PC-3 (cell line): ENCODE results near the gene PDE9A. TPM values are rescaled to one million over a fixed set of nuclear protein-coding genes. Genes with fewer than 3 reads are reported as not detected.

Experiments used
- ATAC-seq: fragments of 200-7000 bp; cut with Tn5 transposase; 2 replicates; pipeline ENCODE4 v1.9.1; 2020; ENCODE audit warnings: mild to moderate bottlenecking, moderate library complexity
- BruUV-seq: library from RNA; stranded (reverse); fragments of 400-500 nt; replicated peaks from 2 replicates; lab custom pipeline; 2021; lab: Mats Ljungman, UMichigan
- CTCF ChIA-PET: fragments of 300-600 bp; sonication (Branson Sonifier 250); formaldehyde crosslinking; loops from one replicate; lab custom pipeline; 2022; ENCODE audit warnings: antibody characterized with exemption; lab: Charles Lee
- POLR2A ChIA-PET: fragments of 300-600 bp; sonication (Branson Sonifier 250); formaldehyde crosslinking; loops from one replicate; lab custom pipeline; 2022; ENCODE audit warnings: antibody characterized with exemption; ENCODE audit not compliant: unreplicated experiment; lab: Charles Lee
- DNase-seq: peaks from one replicate; pipeline ENCODE4 v3.0.0-alpha.2; 2015
- H2AFZ ChIP-seq: fragments of 300-600 bp; sonication (generic); 2 replicates; pipeline ENCODE4 v1.6.0; 2016; ENCODE audit warnings: antibody characterized with exemption, low read length
- H3F3A ChIP-seq: fragments of 300-600 bp; sonication (generic); one replicate; pipeline ENCODE4 v1.6.0; 2017; ENCODE audit warnings: antibody characterized with exemption, low read length, control low read depth, mild to moderate bottlenecking; ENCODE audit not compliant: unreplicated experiment
- H3K27ac ChIP-seq: fragments of 300-600 bp; sonication (generic); 2 replicates; pipeline ENCODE4 v1.5.1; 2016; ENCODE audit warnings: mild to moderate bottlenecking, low read length
- H3K27me3 ChIP-seq: fragments of 300-600 bp; sonication (generic); 2 replicates; pipeline ENCODE4 v1.6.1; 2016; ENCODE audit warnings: low read length, mixed read lengths
- H3K36me3 ChIP-seq: fragments of 300-600 bp; sonication (generic); 2 replicates; pipeline ENCODE4 v1.6.1; 2016; ENCODE audit warnings: low read depth, mixed run types, low read length, mixed read lengths
- H3K4me1 ChIP-seq: fragments of 300-600 bp; sonication (generic); 2 replicates; pipeline ENCODE4 v1.5.1; 2016; ENCODE audit warnings: low read length; ENCODE audit not compliant: insufficient read depth
- H3K4me2 ChIP-seq: fragments of 300-600 bp; sonication (generic); 2 replicates; pipeline ENCODE4 v1.6.0; 2016; ENCODE audit warnings: low read length
- H3K4me3 ChIP-seq: fragments of 300-600 bp; sonication (generic); 2 replicates; pipeline ENCODE4 v1.5.1; 2016; ENCODE audit warnings: mild to moderate bottlenecking, low read length, mixed read lengths
- H3K79me2 ChIP-seq: fragments of 300-600 bp; sonication (generic); 2 replicates; pipeline ENCODE4 v1.6.1; 2017; ENCODE audit warnings: low read length, mixed read lengths
- H3K9ac ChIP-seq: fragments of 300-600 bp; sonication (generic); 2 replicates; pipeline ENCODE4 v1.6.0; 2016; ENCODE audit warnings: mild to moderate bottlenecking, low read length
- H3K9me2 ChIP-seq: fragments of 300-600 bp; sonication (generic); replicated peaks from 2 replicates; pipeline ENCODE4 v1.6.1; 2016; ENCODE audit warnings: mixed run types, low read length, mixed read lengths
- H3K9me3 ChIP-seq: fragments of 300-600 bp; sonication (generic); 2 replicates; pipeline ENCODE4 v1.6.1; 2016; ENCODE audit warnings: low read length, mixed read lengths
- H4K20me1 ChIP-seq: fragments of 300-600 bp; sonication (generic); 2 replicates; pipeline ENCODE4 v1.6.1; 2016; ENCODE audit warnings: low read length, mixed read lengths
- EZH2 ChIP-seq: fragments of 300-600 bp; sonication (generic); IDR thresholded peaks from one replicate; pipeline ENCODE4 v1.6.1; 2017; ENCODE audit warnings: antibody characterized with exemption, mild to moderate bottlenecking, low read length; ENCODE audit not compliant: unreplicated experiment
- EZH2phosphoT487 ChIP-seq: fragments of 300-600 bp; sonication (generic); IDR thresholded peaks from 2 replicates; pipeline ENCODE4 v1.6.1; 2018; ENCODE audit warnings: mild to moderate bottlenecking, antibody characterized with exemption, low read length, borderline replicate concordance
- intact Hi-C: fragments of 100-400 bp; cut with micrococcal nuclease; formaldehyde crosslinking; loops from 2 replicates; pipeline ENCODE4 v1.9.0; 2023
- total RNA-seq: library from RNA; depleted of rRNA; stranded (reverse); fragments of >200 nt; gene quantifications from 2 replicates; pipeline ENCODE4 v1.2.3, GENCODE V29; 2014
- TF ChIP-seq, protein P1 (sequence below): fragments of 300-600 bp; sonication (generic); conservative IDR thresholded peaks from 2 replicates; pipeline ENCODE4 v1.5.1; 2017; ENCODE audit warnings: antibody characterized with exemption, low read depth, mild to moderate bottlenecking, low read length

Gene PDE9A
- total RNA-seq, 1 experiment from 2014 or later: 0.33 TPM

GRCh38 chr21:42750737-42751530 lies 97.5 kb downstream of the PDE9A start:
- no peak for ATAC-seq

DNA sequence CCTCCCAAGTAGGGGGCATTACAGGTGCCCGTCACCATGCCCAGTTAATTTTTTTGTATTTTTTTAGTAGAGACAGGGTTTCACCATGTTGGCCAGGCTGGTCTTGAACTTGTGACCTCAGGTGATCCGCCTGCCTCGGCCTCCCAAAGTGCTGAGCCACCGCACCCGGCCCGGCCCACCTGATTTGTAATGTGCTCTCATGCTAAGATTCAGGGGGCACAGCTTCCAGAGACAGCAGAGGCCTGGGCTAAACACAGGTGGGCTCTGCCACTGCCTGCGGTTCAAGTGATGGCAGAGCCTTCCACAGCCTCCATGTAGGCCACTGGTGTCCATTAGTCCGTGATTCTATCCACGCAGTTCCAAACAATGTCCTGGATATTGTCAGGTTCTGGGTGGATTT lies 98.4 kb downstream of the PDE9A start:
- Histone ChIP-seq H3K27me3 (peaks cover 23% of the 10 kb centered on the region), H3K9me3 (no peaks in the 10 kb centered on the region), H3K36me3 (no peaks in the 10 kb centered on the region), H3K9ac (no peak overlapping the region), H3K79me2 (no peaks in the 10 kb centered on the region), H3K4me1 (no peaks in the 10 kb centered on the region), H3K27ac (no peak overlapping the region), H3K9me2 (no peaks in the 10 kb centered on the region), H2AFZ (no peak overlapping the region), H4K20me1 (no peaks in the 10 kb centered on the region), H3K4me2 (no peak overlapping the region), H3K4me3 (no peak overlapping the region), H3F3A (no peaks in the 10 kb centered on the region)
- no TSS peak for BruUV-seq
- ChIA-PET POLR2A (no interaction called here), CTCF (no interaction called here)
- intact Hi-C loops: no loop called here
- ATAC-seq (no peak), DNase-seq (no peak)
- TF ChIP-seq, protein P1, sequence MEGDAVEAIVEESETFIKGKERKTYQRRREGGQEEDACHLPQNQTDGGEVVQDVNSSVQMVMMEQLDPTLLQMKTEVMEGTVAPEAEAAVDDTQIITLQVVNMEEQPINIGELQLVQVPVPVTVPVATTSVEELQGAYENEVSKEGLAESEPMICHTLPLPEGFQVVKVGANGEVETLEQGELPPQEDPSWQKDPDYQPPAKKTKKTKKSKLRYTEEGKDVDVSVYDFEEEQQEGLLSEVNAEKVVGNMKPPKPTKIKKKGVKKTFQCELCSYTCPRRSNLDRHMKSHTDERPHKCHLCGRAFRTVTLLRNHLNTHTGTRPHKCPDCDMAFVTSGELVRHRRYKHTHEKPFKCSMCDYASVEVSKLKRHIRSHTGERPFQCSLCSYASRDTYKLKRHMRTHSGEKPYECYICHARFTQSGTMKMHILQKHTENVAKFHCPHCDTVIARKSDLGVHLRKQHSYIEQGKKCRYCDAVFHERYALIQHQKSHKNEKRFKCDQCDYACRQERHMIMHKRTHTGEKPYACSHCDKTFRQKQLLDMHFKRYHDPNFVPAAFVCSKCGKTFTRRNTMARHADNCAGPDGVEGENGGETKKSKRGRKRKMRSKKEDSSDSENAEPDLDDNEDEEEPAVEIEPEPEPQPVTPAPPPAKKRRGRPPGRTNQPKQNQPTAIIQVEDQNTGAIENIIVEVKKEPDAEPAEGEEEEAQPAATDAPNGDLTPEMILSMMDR: no peak

More at GRCh38 chr21:42750737-42751530, 97.5 kb downstream of the PDE9A start:
- Histone ChIP-seq H2AFZ (no peak overlapping the region), H3K9me2 (no peaks in the 10 kb centered on the region), H3K27ac (no peak overlapping the region), H3K9ac (no peak overlapping the region), H3F3A (no peaks in the 10 kb centered on the region), H3K9me3 (no peaks in the 10 kb centered on the region), H4K20me1 (no peaks in the 10 kb centered on the region), H3K4me2 (no peak overlapping the region), H3K79me2 (no peaks in the 10 kb centered on the region), H3K36me3 (no peaks in the 10 kb centered on the region), H3K4me1 (no peaks in the 10 kb centered on the region), H3K4me3 (no peak overlapping the region), H3K27me3 (peaks cover 22% of the 10 kb centered on the region)
- BruUV-seq: no TSS peak
- ChIA-PET CTCF (no interaction called here), POLR2A (no interaction called here)
- TF ChIP-seq, protein P1: no peak
- TF ChIP-seq EZH2: no peak
- TF ChIP-seq EZH2phosphoT487: no peak
- intact Hi-C loops: no loop called here
- no peak for DNase-seq

DNA sequence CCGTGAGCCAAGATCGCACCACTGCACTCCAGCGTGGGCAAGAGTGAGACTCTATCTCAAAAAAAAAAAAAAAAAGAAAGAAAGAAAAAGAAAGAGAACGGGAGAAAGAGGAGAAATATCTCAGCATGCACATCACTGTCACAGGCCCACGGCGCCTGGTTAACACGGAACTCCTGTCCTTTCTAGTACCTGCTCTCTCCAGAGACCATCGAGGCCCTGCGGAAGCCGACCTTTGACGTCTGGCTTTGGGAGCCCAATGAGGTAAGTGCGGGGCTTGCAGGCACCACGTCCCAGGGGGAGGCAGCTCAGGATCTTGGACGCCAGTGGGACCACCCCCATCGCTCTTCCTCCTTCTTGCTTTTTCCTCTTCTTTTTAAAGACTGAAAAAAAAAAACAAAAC lies 100.4 kb downstream of the PDE9A start:
- H3K9me2 ChIP-seq: no peaks in the 10 kb centered on the region
- H3F3A ChIP-seq: no peaks in the 10 kb centered on the region
- peaks cover 24% of the 10 kb centered on the region for H3K27me3 ChIP-seq
- POLR2A ChIA-PET: no interaction called here
- CTCF ChIA-PET: no interaction called here
- no peak overlapping the region for H2AFZ ChIP-seq
- DNase-seq (no peak), ATAC-seq (no peak)
- no peak overlapping the region for H3K4me3 ChIP-seq
- no peak overlapping the region for H3K27ac ChIP-seq
- H3K79me2 ChIP-seq: no peaks in the 10 kb centered on the region
- no peak overlapping the region for H3K4me2 ChIP-seq
- H3K9ac ChIP-seq: no peak overlapping the region
- H4K20me1 ChIP-seq: no peaks in the 10 kb centered on the region
- TF ChIP-seq EZH2 (no peak), EZH2phosphoT487 (no peak)
- TF ChIP-seq, protein P1: no peak
- no TSS peak for BruUV-seq
- H3K36me3 ChIP-seq: no peaks in the 10 kb centered on the region
- intact Hi-C loops: no loop called here
- H3K4me1 ChIP-seq: no peaks in the 10 kb centered on the region
- H3K9me3 ChIP-seq: no peaks in the 10 kb centered on the region
